GM12865 (cell line): Measurements from ENCODE around the gene RBMS3.

Source experiments
- DNase-seq: peaks from one replicate; pipeline ENCODE4 v3.0.0; 2010; ENCODE audit warnings: low read depth
- H3K4me3 ChIP-seq: 2 replicates; pipeline ENCODE4 v1.5.1; 2011; ENCODE audit warnings: mild to moderate bottlenecking, low read depth, low read length, control low read depth
- TF ChIP-seq, protein P1 (sequence below): IDR thresholded peaks from 2 replicates; pipeline ENCODE4 v1.5.1; 2011; ENCODE audit warnings: low read length, control low read depth, low read depth, inconsistent platforms; ENCODE audit not compliant: insufficient read depth; ENCODE audit errors: missing control alignments

RBMS3 gene

DNA sequence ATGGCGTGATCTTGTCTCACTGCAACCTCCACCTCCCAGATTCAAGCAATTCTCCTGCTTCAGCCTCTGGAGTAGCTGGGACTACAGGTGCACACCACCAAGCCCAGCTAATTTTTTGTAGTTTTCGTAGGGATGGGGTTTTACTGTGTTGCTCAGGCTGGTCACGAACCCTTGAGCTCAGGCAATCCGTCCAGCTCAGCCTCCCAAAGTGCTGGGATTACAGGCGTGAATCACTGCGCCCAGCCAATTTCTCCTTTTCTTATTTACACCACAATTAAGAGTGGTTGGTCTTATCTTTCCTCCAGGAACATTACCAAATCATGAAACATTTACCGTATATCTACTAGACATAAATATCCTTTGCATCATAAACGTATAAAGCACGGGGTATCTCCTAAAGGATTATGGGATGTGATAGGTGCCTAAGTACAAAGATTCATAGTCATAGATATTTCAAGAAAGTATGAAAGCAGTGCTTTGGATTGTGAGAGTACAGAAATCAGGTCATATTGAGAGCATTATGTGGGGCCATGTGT is 194.5 kb downstream of the RBMS3 start:
- TF ChIP-seq, protein P1, sequence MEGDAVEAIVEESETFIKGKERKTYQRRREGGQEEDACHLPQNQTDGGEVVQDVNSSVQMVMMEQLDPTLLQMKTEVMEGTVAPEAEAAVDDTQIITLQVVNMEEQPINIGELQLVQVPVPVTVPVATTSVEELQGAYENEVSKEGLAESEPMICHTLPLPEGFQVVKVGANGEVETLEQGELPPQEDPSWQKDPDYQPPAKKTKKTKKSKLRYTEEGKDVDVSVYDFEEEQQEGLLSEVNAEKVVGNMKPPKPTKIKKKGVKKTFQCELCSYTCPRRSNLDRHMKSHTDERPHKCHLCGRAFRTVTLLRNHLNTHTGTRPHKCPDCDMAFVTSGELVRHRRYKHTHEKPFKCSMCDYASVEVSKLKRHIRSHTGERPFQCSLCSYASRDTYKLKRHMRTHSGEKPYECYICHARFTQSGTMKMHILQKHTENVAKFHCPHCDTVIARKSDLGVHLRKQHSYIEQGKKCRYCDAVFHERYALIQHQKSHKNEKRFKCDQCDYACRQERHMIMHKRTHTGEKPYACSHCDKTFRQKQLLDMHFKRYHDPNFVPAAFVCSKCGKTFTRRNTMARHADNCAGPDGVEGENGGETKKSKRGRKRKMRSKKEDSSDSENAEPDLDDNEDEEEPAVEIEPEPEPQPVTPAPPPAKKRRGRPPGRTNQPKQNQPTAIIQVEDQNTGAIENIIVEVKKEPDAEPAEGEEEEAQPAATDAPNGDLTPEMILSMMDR: no peak
- DNase-seq: no peak
- no peak overlapping the region for H3K4me3 ChIP-seq

DNA sequence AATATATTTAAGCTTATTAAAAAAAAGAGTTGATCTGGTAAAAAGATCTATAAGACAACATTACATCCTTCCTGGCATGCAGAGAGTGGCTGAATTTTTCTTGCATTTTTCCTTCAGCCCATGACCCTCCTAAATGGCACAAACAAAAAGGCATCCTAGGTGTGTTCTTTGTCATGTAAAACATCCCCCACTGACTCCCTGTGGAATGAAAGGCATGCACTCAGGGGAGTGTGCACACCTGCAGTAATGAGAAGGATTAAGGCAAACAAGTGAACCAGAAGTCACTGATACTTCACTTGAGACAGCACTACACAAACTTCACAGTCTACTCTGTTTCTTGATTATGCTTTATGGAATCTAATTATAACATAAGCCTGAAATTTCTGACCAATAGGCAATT is 195.0 kb downstream of the RBMS3 start:
- TF ChIP-seq, protein P1: no peak
- DNase-seq: no peak
- no peak overlapping the region for H3K4me3 ChIP-seq

DNA sequence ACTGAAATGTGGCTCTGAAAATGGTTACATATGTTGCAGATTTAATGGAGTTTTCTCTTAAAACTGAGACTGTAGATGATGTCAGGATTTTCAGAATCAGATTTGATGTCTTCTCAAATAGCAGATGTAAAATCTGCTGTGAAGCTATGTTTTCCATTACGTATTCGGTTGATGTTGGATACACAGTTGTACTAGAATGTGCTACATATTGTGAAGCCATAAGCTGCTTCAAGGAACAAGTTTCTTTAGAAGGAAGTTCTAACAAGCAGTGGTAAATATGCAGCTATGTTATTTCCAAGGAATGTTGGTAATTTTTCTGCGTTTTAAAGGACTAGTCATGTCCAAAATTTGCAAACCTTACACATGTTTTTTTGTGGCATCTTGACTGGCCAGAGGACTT is 197.7 kb downstream of the RBMS3 start:
- no peak for DNase-seq
- H3K4me3 ChIP-seq: no peak overlapping the region
- TF ChIP-seq, protein P1: no peak

DNA sequence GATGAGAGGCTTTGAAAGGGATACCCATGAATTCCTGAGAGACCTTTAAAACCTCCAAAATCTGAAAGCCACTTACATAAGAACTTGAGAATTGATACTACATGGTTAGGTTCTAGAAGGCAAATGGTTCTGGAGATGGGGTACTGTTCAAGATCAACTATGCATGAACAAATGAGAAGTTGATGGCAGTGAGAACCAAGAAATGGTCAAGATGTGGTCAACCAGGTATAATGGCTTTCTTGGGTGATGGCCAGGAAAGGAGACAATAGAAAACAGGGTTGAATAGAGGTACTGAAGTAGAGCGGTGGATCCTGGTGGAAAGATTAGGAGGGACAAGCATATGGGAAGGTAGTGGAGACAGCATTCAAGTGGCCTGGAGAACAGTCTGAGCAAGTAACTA is 200.4 kb downstream of the RBMS3 start:
- DNase-seq: no peak
- TF ChIP-seq, protein P1: no peak
- no peak overlapping the region for H3K4me3 ChIP-seq

DNA sequence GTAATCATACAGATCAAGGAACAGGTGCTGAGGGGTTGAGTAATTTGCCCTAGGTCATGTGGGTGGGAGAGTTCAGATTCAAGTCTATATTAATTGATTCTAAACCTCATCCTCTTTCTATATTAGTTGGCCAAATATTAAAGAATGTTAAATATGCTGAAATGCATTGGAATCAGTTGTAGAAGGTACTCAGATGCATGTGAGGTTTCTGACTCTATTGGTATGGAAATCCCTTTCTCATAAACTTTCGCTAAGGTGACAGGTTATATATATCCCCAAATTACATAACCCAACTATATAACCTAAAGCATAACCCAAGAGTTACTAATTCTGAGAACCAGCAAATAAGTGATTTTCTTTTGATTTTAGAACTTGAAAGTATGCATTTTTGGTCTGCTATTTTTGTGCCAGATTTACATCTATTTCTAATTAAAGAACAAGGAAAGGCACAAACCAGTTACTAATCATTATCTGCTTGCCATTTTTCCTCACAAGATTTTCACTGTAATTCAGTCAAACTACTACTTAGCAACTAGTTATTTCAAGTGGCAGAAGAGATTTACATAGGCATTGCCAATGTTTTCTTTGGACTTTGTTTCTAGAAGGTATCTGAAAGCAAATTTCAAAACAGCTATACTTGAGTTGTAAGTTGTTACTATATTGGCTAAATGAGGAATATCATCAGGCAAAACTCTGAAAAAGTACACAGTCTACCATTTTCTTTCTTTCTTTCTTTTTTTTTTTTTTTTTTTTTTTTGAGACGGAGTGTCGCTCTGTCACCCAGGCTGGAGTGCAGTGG is 201.3 kb downstream of the RBMS3 start:
- TF ChIP-seq, protein P1: no peak
- DNase-seq: peak; percentile 8
- no peak overlapping the region for H3K4me3 ChIP-seq

DNA sequence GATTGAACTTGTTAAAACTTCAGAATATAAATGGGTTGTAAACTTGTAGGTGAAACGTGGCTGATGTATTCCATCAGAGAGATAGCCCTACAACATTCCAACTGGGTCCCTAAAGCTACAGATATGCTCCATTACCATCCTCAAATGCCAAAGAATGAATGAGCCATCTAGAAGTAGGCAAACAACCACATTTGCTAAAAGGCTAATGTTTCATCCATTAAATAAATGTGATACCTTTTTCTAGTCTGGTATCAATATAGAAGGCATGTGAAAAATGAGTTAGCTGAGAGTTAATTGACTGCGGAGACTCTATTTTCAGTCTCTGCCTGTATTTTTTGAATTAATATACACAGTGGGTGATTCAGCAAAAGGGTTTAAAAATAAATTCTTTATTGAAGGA is 203.8 kb downstream of the RBMS3 start:
- DNase-seq: no peak
- H3K4me3 ChIP-seq: no peak overlapping the region
- TF ChIP-seq, protein P1: no peak
